GM18868 (cell line): Measurements from ENCODE around the gene ARHGAP12.
"Not testable (repeated sequence)": the region's sequence is repeated elsewhere in the genome, so short reads cannot be mapped to it uniquely, and the experiment has no call there.

Experiments used
- ATAC-seq: cut with Tn5 transposase; IDR thresholded peaks from one replicate; pipeline ENCODE4 v1.9.1; 2021; ENCODE audit warnings: mild to moderate bottlenecking, moderate library complexity; ENCODE audit not compliant: unreplicated experiment

Gene ARHGAP12

GRCh38 chr10:31928549-31929260 lies at the start of gene ARHGAP12:
Gene ARHGAP12 (minus strand): TSS chr10:31928831. CDS start chr10:31908855, 19,976 bp downstream.
- peak; percentile 77 for ATAC-seq

- ATAC-seq = no peak
Observed at GRCh38 chr10:31978156-31978483, 49.5 kb upstream of the ARHGAP12 start.

GRCh38 chr10:31977440-31978155 lies 49.0 kb upstream of the ARHGAP12 start:
- ATAC-seq = no peak

- ATAC-seq = no peak
Observed at GRCh38 chr10:31975157-31975765, 46.6 kb upstream of the ARHGAP12 start.

GRCh38 chr10:31974434-31975124 lies 45.9 kb upstream of the ARHGAP12 start:
- ATAC-seq = no peak

- ATAC-seq = no peak
Observed at GRCh38 chr10:31972519-31973041, 43.9 kb upstream of the ARHGAP12 start.

- not testable (repeated sequence) for ATAC-seq
Observed at GRCh38 chr10:31969847-31970246, 41.2 kb upstream of the ARHGAP12 start.

- ATAC-seq = no peak
Observed at GRCh38 chr10:31963589-31963980, 35.0 kb upstream of the ARHGAP12 start.

GRCh38 chr10:31962826-31963588 lies 34.4 kb upstream of the ARHGAP12 start:
- ATAC-seq = no peak

GRCh38 chr10:31961277-31962074 lies 32.8 kb upstream of the ARHGAP12 start:
- ATAC-seq = peak; percentile 70

GRCh38 chr10:31959461-31960173 lies 31.0 kb upstream of the ARHGAP12 start:
- no peak for ATAC-seq

- no peak for ATAC-seq
Observed at GRCh38 chr10:31958856-31959255, 30.2 kb upstream of the ARHGAP12 start.

GRCh38 chr10:31956200-31956946 lies 27.7 kb upstream of the ARHGAP12 start:
- no peak for ATAC-seq

- no peak for ATAC-seq
Observed at GRCh38 chr10:31954410-31955191, 26.0 kb upstream of the ARHGAP12 start.

GRCh38 chr10:31953480-31953879 lies 24.8 kb upstream of the ARHGAP12 start:
- no peak for ATAC-seq

GRCh38 chr10:31953080-31953479 lies 24.4 kb upstream of the ARHGAP12 start:
- ATAC-seq = no peak

GRCh38 chr10:31952066-31952465 lies 23.4 kb upstream of the ARHGAP12 start:
- no peak for ATAC-seq

GRCh38 chr10:31949266-31949665 lies 20.6 kb upstream of the ARHGAP12 start:
- ATAC-seq = no peak
